ENCODE measurements around the gene ATP6AP1.

DNA sequence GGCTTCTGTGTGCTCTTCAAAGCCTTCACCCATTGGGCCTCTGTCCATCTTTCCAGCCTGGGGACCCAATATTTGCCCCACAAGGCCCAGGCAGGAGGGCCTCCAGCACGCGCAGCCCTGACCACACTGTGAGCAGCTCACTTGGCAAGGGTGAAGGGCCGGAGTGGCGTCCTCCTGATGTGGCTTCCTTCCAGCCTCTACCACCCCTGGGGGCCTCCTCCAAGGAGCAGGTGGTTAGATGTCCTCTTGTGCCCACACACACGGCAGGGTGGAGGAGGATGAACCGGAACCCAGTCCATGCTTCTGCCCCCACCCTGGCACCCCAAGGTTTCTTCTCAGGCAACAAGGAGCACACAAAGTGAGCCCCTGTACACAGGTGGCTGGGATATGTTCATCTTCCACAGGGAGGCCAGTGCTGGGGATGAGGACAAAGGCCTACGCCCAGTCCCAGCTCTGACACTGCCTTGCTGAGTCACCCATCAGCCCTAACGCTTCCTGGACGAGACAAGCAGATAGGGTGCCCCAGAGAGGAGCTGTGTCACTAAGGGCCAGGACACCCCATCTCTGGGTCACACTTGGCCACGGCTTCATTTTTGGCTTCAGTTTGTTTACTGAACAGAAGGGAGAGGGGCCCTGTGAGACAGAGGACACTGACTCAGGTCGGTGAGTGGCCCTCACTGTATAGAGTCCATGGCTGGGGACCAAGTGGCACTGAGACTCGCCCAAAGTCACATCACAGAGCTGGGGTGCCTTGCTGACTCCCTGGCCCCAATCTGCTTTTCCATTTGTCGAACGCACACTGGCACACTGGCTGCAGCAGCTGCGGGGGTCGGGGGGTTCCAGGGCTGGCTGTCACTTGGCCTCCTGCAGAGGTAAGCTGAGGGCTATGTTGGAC is 56.0 kb downstream of the ATP6AP1 start:
- TF ChIP-seq, protein P1, sequence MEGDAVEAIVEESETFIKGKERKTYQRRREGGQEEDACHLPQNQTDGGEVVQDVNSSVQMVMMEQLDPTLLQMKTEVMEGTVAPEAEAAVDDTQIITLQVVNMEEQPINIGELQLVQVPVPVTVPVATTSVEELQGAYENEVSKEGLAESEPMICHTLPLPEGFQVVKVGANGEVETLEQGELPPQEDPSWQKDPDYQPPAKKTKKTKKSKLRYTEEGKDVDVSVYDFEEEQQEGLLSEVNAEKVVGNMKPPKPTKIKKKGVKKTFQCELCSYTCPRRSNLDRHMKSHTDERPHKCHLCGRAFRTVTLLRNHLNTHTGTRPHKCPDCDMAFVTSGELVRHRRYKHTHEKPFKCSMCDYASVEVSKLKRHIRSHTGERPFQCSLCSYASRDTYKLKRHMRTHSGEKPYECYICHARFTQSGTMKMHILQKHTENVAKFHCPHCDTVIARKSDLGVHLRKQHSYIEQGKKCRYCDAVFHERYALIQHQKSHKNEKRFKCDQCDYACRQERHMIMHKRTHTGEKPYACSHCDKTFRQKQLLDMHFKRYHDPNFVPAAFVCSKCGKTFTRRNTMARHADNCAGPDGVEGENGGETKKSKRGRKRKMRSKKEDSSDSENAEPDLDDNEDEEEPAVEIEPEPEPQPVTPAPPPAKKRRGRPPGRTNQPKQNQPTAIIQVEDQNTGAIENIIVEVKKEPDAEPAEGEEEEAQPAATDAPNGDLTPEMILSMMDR (optimal IDR thresholded peaks at IDR 0.05 in 1 of 3, IDR thresholded peaks at IDR 0.05 in 1 of 3, conservative IDR thresholded peaks at IDR 0.05 in 1 of 3; ENCODE audit: extremely low read depth in 1 of 3, insufficient read depth in 2 of 3, low read length in 3 of 3) = no peak
- TF ChIP-seq EZH2 (IDR thresholded peaks at IDR 0.05; ENCODE audit: low read length) = no peak

Measured in keratinocyte (primary cell).